ENCODE data around the gene IL24.
"Not testable (repeated sequence)": the region's sequence is repeated elsewhere in the genome, so short reads cannot be mapped to it uniquely, and the experiment has no call there.

The IL24 gene

DNA sequence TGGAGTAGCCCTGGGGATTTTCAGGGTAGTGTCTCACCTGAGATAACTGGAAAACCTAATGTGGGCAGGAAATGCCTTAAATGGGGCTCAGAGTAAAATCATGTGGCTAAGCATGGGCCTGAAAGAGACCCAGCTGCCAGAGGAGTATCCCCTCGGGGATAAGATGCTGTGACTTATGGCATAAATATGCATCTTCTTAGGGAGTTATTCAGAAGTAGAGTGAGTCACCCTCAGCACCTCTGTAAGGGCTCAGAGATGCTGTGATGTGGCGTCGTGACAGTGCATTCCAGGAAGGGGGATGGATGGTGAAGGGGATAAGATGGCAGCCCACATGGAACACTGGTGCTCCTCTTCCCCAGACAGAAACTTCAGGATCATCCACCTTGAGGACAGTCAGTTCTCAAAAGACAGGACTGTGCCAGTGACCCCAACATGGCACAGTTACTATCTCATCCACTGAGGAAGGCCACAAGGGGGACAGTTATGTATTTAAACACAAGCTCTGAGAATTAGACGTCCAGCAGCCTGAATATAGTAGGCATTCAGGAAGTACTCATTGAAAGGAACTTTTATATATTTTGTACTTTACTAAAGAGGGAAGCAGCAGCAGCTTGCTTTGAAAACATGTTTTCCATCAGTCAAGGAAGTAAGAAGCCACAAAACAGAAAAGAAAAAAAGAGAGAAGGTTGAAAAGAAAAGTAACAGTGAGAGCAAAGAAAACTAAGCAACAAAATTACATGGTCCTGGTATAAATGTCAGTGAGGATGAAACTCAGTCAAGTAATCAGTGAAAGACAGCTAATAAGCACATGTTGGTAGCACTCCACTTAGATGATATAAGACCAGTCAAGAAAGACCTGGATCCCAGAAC, 8.3 kb downstream of the IL24 start:
- DNase-seq = peak; percentile 98

DNA sequence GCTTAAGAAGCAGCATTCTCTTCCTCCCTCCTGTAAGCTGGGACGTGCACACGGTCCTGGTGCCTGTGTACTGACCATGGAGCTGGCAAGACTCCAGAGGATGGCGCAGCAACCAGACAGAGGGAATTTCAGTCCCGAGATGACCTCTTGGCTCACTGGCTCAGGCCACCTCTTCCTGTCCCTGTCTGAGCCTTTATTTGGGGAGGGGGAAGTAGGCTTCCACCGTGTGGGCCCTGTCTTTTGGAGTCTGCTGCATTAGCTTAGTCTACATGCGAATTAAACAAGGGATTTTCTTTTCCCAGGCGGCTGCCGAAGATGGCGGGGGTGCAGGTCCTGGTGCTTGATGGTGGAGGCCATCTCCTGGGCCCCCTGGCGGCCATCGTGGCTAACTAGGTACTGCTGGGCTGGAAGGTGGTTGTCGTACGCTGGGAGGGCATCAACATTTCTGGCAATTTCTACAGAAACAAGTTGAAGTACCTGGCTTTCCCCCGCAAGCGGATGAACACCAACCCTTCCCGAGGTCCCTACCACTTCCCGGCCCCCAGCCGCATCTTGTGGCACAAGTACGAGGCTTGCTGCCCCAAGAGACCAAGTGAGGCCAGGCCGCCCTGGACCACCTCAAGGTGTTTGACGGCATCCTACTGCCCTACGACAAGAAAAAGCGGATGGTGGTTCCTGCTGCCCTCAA, 10.2 kb downstream of the IL24 start:
- DNase-seq = no peak

DNA sequence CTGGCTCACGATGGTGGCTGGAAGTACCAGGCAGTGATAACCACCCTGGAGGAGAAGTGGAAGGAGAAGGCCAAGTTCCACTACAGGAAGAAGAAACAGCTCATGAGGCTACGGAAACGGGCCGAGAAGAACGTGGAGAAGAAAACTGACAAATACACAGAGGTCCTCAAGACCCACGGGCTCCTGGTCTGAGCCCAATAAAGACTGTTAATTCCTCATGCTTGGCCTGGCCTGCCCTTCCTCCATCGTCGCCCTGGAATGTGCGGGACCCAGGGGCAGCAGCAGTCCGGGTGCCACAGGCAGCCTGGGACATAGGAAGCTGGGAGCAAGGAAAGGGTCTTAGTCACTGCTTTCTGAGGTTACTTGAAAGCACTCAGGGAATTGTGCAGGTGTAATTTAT, 10.8 kb downstream of the IL24 start:
- peak; percentile 16 for DNase-seq

DNA sequence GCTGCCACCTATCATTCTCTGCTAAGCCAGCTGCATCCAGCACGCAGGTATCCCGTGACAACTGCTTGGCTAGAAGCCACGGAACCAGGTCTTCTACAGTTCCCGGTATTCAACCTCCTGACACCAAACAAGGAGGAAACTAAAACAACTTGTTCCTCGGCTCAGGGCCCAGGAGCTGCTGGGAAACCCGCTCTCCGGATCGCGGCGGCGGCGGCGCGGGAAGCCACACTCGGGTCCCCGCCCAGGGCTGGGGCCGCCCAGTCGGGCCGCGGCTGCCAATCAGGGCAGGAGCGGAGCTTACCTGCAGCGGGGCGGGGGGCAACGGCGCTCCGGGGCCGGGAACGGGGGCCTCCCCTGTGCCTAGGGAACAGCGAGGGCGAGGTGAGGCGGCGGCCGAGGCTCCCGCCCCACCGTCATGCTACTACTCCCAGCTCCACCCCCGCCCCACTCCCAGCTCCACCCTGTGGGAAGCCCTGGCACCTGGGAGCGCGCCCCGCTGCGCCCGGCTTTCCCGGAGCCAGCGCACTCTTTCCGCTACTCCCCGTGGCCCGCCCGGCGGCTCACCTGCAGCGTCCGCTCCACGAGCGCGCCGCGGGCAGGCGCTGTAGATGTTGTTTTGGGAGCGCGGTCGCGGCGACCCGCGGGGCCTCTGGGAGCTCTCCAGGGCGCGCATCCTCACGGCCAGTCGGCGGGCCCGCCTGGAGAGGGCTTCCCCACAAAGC, 12.1 kb downstream of the IL24 start:
- DNase-seq = peak; percentile 17

DNA sequence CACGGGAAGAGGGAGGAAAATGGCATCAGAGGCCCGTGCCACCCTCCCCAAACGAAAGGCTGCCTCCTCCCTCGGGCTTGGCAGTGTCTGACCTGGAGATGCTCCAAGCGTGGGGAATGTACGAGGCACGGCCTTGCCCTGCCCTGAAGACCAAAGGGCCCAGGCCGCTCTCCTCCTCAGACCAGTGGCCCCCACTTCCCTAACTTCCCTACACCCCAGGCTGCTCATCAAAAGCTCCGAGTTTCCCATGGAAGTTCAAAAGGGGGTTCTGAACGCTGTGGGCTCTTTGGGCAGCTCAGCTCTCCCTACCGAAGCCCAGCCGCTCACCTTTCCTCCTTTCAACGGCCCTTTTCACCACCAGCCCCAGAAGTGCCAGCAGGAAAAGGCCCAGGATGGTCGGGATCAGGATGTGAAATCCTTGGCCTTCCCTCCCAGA, 12.7 kb downstream of the IL24 start:
- DNase-seq = no peak

DNA sequence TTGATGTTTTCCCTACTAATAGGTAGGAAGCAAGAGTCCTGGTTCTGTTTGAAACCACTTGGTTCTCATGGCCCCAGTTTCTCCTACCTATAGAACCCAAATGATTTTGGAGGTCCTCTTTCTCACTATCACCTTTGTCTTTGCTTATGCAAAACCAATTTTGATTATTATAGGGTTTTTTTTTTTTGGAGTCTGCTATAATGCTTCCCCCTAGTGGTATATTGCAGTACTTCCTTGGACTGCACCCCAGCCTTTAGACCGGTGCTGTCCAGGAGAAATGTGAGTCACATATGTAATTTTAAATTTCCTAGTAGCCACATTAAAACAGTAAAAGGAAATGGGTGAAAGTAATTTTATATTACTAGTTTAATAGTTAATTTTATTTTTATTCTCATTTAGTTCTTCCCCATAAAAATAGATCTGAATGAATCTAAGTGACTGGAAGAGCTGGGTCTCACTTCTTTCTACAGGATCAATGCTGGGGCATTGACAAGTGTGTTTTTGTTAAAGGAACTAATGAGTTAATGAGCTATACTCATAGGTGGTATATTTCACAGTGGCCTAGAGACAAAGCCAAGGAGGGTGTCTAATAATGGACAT, 13.9 kb downstream of the IL24 start:
- DNase-seq = peak; percentile 70

DNA sequence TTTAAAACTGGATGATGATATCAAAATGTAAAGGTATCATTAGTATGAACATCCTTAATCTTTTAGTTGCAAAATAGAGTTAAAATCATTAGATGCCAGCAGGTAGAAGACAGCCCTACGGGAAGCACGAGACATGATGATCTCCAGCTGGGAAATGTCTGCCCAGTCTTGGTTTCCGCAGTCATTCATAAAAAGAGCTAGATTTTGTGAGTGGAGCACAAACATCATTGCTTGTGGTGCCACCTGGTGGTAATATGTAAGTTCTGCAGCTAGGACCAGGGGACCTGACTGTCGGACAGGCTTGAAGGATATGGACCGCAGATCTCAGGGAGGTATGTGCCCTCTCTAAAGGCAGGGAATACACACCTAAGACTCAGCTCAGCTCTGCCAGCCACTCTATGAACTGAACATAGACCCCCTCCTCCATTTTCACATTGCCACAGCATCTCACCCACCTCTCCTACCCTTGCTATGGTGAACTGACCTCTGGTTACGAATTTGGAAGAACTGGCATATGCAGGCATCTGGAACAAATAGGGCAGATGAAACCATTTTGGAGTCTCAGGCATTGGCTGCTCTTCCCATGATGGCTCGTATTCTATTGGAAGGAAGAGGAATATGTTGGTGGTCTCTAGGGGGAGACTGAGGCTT, 15.3 kb downstream of the IL24 start:
- peak; percentile 74 for DNase-seq

DNA sequence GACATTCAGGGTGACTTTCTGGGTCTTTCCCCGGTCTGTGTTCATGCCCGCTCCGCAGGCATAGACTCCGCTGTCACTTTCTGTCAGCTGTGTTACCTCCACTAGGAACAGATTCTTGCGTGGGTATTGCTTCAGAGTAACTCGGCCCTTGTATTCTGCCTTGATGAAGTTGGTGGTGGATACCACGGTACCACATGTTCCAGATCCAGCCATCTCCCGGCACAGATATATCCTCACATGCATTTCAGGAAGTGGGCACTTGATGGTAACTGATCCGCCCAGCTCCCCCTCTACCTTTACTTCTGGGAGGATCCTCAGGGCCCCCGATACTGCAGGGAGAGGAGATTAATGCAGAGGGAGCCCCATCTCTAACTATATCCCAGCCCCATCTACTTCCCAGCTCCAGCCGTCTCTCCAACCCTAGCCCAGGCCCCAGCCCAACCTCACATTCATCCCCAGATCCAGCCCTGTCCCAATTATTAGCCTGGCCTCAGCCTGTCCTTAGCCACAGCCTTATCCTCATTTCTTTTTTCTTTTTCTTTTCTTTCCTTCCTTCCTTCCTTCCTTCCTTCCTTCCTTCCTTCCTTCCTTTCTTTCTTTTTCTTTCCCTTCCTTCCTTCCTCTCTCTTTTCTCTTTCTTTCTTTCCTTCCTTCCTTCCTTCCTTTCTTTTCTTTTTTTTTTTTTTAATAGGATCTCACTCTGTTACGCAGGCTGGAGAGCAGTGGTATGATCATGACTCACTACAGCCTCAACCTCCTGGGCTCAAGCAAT, 16.7 kb downstream of the IL24 start:
- DNase-seq = no peak

DNA sequence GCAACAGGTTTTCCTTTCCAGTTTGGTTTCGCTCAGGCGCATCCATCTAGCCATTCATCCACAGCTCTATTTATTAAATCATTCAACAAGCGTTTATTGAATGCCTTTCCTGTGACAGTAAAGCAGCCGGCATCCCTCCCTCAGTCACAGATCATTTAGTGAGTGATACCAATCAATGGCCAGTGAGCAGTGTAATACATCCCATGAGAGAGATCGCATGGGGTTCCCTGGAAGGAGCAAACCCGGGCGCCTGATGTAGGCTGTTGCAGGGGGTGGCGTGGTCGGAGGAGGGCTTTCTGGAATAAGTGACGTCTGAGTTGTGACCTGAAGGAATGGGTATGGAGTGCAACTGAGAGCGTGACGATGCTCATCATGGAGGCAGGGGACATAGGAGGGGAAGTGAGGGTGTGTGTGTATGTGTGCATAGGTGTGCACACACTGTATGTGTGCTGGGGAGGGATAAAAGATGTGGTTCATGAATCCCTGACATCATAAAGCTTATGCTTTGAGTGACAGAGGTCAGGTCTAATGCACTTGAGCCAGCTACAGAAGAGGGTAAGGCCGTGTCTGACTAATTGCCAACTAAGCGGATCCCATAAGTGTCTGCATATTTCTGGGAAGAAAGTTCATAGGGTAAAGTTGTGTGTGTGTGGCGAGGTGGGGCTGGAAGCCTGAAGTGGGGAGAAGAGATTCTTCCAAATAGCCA, 17.9 kb downstream of the IL24 start:
- no peak for DNase-seq

DNA sequence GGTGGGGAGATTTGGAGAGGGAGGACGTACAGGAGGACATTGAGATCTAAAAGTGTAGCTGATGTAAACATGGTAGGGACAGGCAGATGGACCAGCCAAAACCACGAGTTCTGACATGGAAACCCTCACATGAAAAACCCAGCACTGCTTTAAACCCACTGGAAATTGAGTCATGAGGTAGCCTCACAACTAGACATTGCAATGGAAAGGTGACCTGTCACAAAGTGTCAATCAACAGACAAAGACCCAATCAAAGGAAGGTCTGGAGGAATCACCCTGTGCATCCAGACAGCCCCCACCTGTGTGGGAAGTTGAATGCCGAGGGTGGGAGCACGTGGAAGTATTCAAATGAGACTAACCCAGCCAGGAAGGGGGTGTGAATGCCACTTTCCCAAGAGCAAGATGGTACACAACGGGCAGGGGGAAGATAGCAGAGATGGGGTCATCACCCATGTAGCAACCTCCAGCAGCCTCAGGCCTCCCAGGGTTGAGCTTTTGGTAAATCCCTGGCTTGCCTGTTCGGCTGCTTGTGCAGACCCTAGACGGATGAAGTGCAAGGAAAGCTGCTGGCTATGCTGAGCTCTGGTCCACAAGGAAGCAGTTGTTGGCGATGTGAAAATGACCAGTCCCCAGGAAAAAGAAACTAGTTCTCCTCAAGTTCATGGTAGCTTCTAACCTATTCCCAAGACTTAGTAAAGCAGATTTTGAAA, 18.9 kb downstream of the IL24 start:
- no peak for DNase-seq

DNA sequence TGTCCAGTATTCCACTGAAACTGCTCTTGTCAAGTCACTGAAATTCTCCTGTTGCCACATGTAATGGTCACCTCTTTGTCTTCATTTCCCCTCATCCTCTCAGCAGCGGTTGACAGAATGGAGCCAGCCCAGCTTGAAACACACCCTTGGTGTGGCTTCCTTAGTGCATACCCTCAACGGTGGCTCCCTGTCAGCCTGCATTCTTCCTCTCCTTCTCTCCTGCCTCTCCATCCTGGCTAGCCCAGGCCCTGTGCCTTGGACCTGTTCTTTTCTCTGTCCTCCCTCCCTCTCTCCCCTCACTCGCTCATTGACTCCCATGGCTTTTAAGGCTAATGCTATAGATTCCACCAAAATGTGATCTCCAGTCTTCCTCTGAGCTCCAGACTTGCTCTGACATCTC, 20.8 kb downstream of the IL24 start:
- no peak for DNase-seq

DNA sequence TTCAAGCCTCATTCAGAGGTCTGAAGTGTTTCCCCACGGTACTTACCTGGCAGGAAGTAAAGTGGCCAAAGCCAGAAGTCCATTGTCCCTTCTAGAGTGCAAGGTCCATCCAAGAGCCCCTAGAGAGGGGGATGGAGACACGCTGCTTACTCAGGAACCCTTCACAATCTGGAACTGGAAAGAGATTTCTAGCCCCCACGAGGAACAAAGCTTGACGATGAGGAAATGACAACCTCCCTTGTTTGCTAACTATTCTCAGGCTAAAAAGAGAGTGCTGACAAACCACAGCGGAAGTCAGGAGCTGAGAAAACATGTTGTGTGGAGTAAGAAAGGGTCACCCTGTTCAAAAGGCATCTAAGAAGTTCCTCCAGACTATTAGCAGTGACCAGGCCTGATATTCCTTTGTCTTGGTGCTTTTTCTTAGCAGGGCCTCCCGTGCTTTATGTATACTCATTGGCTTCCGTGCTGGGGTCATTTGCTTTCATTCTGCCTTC, 24.6 kb downstream of the IL24 start, which contains the start of gene FCMR:
Gene FCMR, minus strand, starts transcription at position 170 of the 494 bp plus-strand sequence. Its CDS starts 87 bp downstream, at position 83.
- no peak for DNase-seq

DNA sequence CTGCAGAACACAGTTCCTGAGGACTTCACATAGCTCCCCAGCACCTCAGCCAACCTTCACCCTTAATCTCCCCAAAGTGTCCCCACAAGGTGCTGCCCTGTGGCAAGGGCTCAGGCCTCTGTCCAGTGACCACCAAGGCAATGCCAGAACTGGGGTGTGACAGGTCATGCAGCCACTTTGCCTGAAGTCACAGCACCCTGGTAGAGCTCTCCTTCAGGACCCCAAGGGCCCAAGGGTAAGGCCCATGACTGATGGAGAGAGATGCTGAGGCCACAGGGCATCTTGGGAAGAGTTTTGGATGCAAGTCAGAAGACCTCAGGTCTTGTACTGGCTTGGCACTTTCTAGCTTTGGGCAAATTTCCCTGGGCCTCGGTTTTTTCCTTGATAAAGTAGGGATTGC, 25.3 kb downstream of the IL24 start:
- no peak for DNase-seq

DNA sequence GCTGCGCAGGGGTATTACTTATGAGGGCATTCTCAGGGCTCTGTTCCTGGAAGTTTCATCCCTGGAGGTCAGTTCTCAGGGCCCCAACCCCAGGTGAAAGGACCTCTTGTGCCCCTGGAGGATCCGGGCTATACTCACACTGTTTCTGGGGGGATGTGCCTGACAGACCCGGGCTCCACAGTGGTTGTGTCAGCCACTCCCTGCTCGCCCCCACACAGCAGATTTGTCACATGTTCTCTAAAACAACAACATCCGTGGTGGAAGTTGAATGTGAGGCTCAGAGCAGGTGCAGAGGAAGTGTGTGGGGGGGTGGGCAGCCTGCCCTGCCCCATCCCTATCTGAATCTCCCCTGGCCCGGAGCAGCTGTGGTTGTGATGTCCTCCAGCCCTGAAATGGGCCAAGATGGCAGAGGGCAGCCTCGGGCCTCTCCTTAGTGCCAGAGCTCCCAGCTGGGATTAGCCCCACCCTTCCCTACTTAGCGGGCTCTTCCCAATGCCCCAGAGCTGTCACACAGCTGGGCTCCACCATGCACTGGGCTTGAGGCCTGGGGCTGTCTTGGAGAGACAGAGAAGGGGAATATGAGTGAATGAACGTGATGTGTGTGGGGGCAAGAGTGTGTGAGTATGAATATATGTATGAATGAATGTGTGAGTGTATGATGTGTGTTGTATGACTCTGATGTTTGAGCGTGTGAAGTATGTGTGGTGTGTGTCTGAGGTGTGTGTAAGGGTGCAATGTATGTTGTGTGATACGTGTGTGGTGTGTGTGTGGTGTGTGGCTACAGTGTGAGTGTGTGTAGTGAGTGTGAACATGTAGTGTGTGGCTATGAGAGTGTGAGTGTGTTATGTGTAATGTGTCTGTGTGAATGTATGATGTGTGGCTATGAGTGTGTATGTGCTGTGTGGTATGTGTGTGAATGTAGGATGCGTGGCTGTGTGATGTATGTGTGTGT, 26.0 kb downstream of the IL24 start:
- no peak for DNase-seq

DNA sequence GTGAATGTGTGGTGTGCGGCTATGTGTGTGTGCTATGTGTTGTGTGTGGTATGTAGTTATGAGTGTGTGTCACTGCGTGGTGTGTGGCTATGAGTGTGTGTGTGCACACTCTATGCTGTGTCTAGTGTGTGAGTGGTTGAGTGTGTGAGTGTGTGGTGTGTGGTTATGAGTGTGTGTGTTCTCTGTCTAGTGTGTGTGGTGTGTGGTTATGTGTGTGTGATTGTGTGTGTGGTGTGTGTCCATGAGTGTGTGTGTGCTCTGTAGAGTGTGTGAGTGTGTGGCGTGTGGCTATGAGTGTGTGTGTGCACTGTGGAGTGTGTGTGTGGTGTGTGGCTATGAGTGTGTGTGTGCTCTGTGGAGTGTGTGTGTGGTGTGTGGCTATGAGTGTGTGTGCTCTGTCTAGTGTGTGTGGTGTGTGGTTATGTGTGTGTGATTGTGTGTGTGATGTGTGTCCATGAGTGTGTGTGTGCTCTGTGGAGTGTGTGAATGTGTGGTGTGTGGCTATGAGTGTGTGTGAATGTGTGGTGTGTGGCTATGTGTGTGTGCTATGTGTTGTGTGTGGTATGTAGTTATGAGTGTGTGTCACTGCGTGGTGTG, 26.8 kb downstream of the IL24 start:
- not testable (repeated sequence) for DNase-seq

DNA sequence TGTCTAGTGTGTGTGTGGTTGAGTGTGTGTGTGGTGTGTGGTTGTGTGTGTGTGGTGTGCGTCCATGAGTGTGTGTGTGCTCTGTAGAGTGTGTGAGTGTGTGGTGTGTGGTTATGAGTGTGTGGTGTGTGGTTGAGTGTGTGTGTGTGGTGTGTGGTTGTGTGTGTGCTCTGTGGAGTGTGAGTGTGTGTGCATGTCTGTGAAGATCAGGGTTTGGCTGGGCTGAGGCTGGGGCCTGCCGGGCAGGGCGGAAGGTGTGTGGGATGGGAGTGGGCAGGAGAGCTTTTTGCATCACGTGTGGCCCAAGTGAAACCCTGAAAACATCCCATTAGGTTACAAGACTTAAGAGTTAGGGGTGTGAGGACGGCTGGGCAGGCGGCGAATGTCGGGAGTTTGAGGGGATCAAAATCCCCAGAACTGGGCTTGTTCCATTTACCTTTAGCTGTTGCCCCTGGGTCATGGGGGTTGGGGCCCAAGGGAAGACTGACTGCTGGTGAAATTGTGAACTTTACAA, 27.4 kb downstream of the IL24 start:
- DNase-seq = no peak

DNA sequence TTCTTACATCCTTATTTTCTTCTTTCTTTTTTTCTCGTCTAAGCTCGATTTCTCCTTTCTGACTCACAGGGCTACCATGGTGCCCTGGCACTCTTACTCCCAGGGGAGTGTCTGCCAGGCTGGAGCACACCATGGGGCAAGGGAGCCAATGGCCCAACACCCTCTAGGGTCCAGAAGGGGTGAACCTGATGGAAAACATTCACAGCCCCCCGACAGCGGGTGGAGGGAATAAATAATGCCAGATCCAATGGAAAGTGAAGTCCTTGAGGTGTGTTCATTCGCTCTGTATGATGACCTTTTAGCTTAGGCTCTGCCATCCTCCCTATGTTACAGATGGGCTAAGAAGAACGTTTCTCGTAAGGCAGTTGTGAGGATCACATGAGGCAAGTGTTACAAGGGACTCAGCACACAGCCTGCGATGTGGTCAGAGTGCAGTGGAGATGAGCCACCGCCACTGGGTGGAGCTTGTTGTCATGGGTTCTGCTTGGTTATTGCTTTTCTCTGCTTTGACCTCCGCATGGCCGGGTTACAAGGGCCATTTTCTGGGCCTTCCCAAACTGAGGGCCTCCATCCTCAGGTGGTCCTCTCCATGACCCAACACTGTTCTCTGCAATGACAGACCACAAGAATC, 28.0 kb downstream of the IL24 start:
- DNase-seq = no peak

DNA sequence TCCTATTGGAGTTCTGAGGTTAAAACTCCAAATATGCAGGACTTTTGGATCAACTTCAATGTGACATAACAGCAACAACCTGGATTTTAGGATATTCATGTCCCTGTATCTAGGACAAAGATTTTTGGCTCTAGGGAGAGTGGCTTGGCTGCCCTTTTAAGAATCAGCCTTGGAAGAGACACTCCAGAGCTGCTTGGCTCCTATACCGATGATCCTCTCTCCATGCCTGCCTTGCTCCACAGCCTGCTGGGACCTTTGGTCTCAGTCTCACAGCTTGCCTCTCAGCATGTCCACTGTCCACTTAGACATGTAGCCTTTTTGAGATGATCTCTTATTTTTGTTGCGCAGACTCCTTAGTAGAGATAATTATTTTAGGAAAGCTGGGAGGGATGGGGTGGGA, 29.0 kb downstream of the IL24 start:
- no peak for DNase-seq
